PFSK-1 (cell line): ENCODE data around the gene ELAVL4.

ENCODE experiments used
- FOXP2 ChIP-seq: optimal IDR thresholded peaks from 2 replicates; pipeline ENCODE3; 2011; ENCODE audit warnings: borderline replicate concordance, control low read depth, inconsistent platforms; ENCODE audit not compliant: insufficient read depth; ENCODE audit errors: extremely low read length, extremely low read depth
- POLR2AphosphoS5 ChIP-seq: IDR thresholded peaks from 2 replicates; pipeline ENCODE4 v1.6.1; 2012; ENCODE audit warnings: low read depth, mild to moderate bottlenecking, control low read depth, low read length, moderate library complexity
- SIN3A ChIP-seq: IDR thresholded peaks from 2 replicates; pipeline ENCODE4 v1.6.1; 2012; ENCODE audit warnings: mild to moderate bottlenecking, low read length, moderate library complexity, borderline replicate concordance; ENCODE audit not compliant: insufficient read depth
- TAF1 ChIP-seq: IDR thresholded peaks from 2 replicates; pipeline ENCODE4 v1.6.1; 2012; ENCODE audit warnings: low read length, control low read depth, borderline replicate concordance; ENCODE audit not compliant: insufficient read depth
- TF ChIP-seq, protein P1 (sequence below), 2 experiments: IDR thresholded peaks; 2 replicates each; pipeline versions ENCODE4 v1.6.1 to v1.8.0; 2011 to 2012; ENCODE audit warnings: low read depth in 2 of 2, low read length in 2 of 2, control low read depth in 1 of 2, inconsistent platforms in 1 of 2, mild to moderate bottlenecking in 1 of 2, moderate library complexity in 1 of 2; ENCODE audit not compliant: insufficient read depth in 1 of 2

The ELAVL4 gene

GRCh38 chr1:50197216-50197615 lies 88.5 kb downstream of the ELAVL4 start:
- no peak for TF ChIP-seq POLR2AphosphoS5
- TF ChIP-seq TAF1, result no peak
- no peak for TF ChIP-seq SIN3A

GRCh38 chr1:50208315-50208714 lies 99.6 kb downstream of the ELAVL4 start:
- no peak for TF ChIP-seq FOXP2
- TF ChIP-seq, protein P1, sequence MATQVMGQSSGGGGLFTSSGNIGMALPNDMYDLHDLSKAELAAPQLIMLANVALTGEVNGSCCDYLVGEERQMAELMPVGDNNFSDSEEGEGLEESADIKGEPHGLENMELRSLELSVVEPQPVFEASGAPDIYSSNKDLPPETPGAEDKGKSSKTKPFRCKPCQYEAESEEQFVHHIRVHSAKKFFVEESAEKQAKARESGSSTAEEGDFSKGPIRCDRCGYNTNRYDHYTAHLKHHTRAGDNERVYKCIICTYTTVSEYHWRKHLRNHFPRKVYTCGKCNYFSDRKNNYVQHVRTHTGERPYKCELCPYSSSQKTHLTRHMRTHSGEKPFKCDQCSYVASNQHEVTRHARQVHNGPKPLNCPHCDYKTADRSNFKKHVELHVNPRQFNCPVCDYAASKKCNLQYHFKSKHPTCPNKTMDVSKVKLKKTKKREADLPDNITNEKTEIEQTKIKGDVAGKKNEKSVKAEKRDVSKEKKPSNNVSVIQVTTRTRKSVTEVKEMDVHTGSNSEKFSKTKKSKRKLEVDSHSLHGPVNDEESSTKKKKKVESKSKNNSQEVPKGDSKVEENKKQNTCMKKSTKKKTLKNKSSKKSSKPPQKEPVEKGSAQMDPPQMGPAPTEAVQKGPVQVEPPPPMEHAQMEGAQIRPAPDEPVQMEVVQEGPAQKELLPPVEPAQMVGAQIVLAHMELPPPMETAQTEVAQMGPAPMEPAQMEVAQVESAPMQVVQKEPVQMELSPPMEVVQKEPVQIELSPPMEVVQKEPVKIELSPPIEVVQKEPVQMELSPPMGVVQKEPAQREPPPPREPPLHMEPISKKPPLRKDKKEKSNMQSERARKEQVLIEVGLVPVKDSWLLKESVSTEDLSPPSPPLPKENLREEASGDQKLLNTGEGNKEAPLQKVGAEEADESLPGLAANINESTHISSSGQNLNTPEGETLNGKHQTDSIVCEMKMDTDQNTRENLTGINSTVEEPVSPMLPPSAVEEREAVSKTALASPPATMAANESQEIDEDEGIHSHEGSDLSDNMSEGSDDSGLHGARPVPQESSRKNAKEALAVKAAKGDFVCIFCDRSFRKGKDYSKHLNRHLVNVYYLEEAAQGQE (IDR thresholded peaks at IDR 0.05; ENCODE audit: insufficient read depth in 1 of 2, low read depth in 2 of 2, low read length in 2 of 2), result no peak
- no peak for TF ChIP-seq TAF1
- TF ChIP-seq SIN3A, result no peak
- no peak for TF ChIP-seq POLR2AphosphoS5

GRCh38 chr1:50208756-50209155 lies 100.0 kb downstream of the ELAVL4 start:
- no peak for TF ChIP-seq TAF1
- no peak for TF ChIP-seq SIN3A
- TF ChIP-seq POLR2AphosphoS5, result no peak
- TF ChIP-seq FOXP2, result no peak
- TF ChIP-seq, protein P1 (IDR thresholded peaks at IDR 0.05; ENCODE audit: insufficient read depth in 1 of 2, low read depth in 2 of 2, low read length in 2 of 2), result no peak

- TF ChIP-seq SIN3A (no peak), TAF1 (no peak), POLR2AphosphoS5 (no peak), FOXP2 (no peak)
- TF ChIP-seq, protein P1 (IDR thresholded peaks at IDR 0.05; ENCODE audit: insufficient read depth in 1 of 2, low read depth in 2 of 2, low read length in 2 of 2), result no peak
Measured at GRCh38 chr1:50209749-50210148, 101.0 kb downstream of the ELAVL4 start.

DNA sequence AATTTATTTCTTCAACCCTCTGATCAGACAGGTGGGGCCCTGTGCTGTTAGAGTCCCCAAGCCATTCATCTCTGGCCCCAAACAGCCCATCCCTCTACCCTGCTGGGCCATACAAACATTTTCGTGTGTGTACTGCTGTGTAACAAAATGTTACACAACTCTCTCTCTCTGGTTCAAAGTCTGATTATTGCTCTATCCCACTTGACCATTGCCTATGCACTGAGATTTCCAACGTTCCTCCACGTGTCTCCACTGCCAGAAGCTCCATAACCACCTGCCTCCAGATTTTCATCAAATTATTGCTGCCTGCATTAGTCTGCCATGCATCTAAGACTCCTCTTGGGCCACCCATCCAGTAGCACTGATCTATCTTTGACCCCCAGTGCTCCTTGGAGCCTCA lies 104.8 kb downstream of the ELAVL4 start:
- TF ChIP-seq TAF1 (no peak), FOXP2 (no peak), SIN3A (no peak), POLR2AphosphoS5 (no peak)
- TF ChIP-seq, protein P1 (IDR thresholded peaks at IDR 0.05; ENCODE audit: insufficient read depth in 1 of 2, low read depth in 2 of 2, low read length in 2 of 2), result no peak
